ENCODE data around the gene GSTA5.
"Not testable (repeated sequence)": the region's sequence is repeated elsewhere in the genome, so short reads cannot be mapped to it uniquely, and the experiment has no call there.

GSTA5 gene

DNA sequence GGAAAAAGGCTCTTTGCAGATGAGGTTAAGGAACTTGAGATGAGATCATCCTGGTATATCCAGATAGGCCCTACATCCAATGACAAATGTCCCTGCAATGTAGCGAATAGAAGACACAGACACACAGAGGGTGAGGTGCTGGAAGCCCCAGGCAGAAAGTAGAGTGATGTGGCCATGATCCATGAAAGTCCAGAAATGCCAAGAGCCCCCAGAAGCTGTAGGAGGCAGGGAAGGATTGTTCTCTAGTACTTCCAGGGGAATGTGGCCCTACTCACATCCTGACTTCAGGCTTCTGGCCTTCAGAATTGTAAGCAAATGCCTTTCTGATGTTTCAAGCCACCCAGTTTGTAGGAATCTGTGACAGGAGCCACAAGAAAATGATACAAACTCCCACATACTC lies 51.0 kb downstream of the GSTA5 start:
- DNase-seq (ENCODE audit: low read depth in 2 of 2) = not testable (repeated sequence)

GRCh38 chr6:52788478-52788877 lies 52.1 kb downstream of the GSTA5 start:
- DNase-seq (ENCODE audit: low read depth in 2 of 2) = no peak

DNA sequence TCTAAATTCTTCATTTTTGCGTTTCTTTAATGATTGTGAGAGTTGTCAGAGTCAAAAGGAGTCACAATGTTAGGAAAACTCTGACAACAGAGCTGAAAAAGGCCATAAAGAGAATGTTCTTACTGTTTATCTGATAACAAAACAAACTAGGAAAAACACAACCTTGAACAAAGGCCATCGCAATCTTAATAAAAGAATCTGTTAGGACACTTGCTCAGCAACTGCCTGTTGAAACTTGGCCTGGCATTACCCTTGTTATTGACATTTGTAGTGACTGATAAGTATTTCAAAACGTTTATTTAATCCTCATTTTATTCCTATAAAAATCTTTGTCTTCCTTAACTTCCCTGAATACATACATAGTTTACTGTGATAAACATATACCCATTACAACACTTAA lies 52.7 kb downstream of the GSTA5 start:
- DNase-seq (ENCODE audit: low read depth in 2 of 2) = no peak

DNA sequence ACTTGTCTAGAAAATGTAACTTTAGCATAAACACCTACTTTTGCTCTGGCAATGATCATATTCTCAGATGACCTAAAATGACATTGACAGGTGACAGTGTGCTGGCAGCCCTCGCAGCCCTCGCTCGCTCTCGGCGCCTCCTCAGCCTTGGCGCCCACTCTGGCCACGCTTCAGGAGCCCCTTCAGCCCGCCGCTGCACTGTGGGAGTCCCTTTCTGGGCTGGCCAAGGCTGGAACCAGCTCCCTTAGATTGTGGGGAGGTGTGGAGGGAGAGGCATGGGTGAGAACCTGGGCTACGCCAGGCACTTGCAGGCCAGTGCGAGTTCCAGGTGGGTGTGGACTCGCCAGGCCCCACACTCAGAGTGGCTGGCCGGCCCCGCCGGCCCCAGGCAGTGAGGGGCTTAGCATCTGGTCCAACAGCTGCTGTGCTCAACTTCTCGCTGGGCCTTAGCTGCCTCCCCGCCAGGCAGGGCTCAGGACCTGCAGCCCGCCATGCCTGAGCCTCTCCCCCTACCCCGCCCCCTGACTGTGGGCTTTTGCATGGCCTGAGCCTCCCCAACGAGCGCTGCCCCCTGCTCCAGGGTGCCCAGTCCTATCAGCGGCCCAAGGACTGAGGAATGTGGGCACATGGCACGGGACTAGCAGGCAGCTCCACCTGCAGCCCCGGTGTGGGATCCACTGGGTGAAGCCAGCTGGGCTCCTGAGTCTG lies 54.2 kb downstream of the GSTA5 start:
- no peak for DNase-seq (ENCODE audit: low read depth in 2 of 2)

- DNase-seq (ENCODE audit: low read depth in 2 of 2) = not testable (repeated sequence)
Measured at GRCh38 chr6:52782696-52783274, 57.8 kb downstream of the GSTA5 start.

DNA sequence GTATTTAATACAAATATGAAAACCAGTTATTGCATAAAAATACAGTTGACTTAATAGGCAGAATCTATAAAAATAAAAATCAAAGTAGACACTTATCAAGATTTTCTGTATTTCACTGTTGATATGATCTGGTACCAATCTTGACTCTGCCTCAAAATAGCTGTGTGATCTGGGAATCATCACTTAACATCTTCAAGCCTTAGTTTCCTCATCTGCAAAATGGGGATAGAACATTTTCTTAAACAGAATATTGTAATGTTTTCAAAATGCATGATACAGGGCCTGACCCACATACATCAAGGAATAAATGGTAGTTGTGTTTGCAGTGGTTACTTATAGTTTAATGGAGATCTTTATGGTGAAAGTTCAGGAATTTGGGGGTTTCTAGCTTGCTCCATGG lies 58.4 kb downstream of the GSTA5 start:
- not testable (repeated sequence) for DNase-seq (ENCODE audit: low read depth in 2 of 2)

Measured in stimulated activated CD8-positive, alpha-beta memory T cell treated with anti-CD3 and anti-CD28 coated beads, Interleukin-15, amount 100 ng/mL, for 48 hours (primary cell).